Left renal pelvis (tissue), 4 donors: ENCODE data around the gene UAP1L1. TPM values are rescaled to one million over a fixed set of nuclear protein-coding genes. Genes with fewer than 3 reads are reported as not detected.

Source experiments
- DNase-seq, 4 donors: peaks; one replicate each; pipeline ENCODE4 v3.0.0-alpha.2; 2013; ENCODE audit warnings: low read depth in 4 of 4, low spot score in 3 of 4
- polyA plus RNA-seq, 4 donors: library from polyadenylated mRNA; unstranded; fragments of 120-200 nt; gene quantifications; one replicate each; pipeline ENCODE4 v1.2.1, GENCODE V29; 2013; ENCODE audit not compliant: insufficient read length in 4 of 4

UAP1L1 gene
- polyA plus RNA-seq, 4 donors = 1.6 to 6.6 (median 4.9) TPM

DNA sequence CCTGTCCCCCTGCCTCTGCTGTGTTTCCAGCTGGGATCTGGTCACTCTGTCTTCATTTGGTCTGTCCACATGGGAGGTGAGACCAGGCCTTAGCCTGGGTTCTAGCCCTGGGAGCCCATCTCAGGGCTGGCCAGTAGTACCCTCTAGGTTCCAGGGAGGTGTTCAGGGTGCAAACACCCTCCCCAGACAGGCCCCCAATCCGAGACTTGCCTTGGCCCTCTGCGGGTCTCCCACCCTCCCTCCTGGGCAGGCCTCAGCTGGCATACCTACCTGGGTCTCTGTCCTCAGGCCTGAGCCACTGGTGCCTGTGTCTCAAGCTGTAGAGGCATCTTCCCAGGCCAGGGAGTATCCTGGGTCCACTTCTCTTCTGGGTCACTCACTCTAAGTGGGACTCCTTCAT is 6.0 kb upstream of the UAP1L1 start:
- DNase-seq = no peak

DNA sequence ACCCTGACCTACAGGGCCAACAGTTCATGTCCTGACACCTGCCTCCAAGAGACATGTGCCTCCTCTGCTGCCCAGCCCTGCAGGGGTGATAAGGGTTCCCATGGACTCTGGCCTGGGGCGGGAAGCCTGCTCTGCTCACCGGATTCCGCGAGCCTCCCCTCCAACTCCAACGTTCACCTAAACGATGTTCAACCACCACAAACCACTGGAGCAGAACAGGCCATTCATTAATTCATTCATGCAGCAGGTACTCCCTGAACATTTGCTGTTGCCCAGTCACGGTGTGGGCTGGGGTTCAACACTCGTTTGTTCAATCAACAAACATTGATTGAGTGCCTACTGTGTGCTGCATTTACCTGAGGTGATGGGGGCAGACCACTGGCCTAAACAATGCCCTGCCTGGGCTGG is 3.3 kb upstream of the UAP1L1 start:
- DNase-seq = no peak

DNA sequence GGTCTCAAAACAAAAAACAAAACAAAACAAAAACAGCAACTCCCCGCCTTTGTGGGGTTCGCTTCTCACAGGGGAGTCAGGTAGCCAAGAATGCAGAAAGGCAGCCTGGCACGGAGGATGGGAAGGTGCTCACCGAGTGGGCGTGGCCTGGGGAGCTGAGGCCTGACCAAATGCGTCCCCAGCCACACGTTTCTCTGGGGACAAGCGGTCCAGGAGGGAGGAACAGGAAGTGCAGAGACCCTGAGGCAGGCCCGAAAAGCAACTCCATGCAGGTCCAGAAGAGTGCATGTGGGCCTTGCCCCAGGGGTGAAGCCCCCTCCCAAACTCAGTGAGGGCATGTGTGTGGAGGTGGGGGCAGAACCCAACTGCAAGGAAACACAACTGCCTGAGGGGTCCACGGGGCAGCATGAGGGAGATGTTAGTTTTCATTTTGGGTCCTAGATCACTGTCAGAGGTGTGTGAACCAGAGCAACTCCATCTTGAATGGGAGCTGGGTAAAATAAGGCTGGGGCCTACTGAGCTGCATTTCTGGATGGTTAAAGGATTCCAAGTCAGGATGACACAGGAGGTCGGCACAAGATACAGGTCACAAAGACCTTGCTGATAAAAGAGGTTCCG is 2.6 kb upstream of the UAP1L1 start:
- no peak for DNase-seq

GRCh38 chr9:137075275-137075775 is 2.0 kb upstream of the UAP1L1 start:
- no peak for DNase-seq

DNA sequence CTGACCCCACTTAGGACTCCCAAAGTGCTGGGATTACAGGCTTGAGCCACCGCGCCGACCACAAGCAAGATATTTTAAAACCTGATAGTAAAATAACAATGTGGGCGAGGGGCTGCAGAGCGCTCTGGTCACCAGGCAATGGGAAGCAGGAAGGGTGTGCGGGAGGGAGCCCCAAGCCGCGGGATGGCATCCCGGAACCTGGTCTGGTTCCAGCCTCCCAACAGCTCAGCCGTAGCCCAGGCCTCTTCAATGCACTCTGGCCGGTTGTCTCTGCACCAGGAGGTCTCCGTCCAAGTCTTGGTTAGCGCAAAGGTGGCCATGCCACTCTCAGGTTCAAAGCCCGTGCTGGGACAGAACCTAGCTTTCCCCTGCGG is 694 bp upstream of the UAP1L1 start:
- DNase-seq = no peak

- DNase-seq = no peak
Measured at GRCh38 chr9:137077758-137078693, 709 bp downstream of the UAP1L1 start.

GRCh38 chr9:137078701-137079400 is 1.5 kb downstream of the UAP1L1 start:
- DNase-seq = no peak

GRCh38 chr9:137079401-137079787 is 2.1 kb downstream of the UAP1L1 start:
- DNase-seq = no peak

GRCh38 chr9:137080260-137081122 is 3.2 kb downstream of the UAP1L1 start:
- no peak for DNase-seq

- no peak for DNase-seq
Measured at GRCh38 chr9:137082222-137082924, 5.1 kb downstream of the UAP1L1 start.

DNA sequence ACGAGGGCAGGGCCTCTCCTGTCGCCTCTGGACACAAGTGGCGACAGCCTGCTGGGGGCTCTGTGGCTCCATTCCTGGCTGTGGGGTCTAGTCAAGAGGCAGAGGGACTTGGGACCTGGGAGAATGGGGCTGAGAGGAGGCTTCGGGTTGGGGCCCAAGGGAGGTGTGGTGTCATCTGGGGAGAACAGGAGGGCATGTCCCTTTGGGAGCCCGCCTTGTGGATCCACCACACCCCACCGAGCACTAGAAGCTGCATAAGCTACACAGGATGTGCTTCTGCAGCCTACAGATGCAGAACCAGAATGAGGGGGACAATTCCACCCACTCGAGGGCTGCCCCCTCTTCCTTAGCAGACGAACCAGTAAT is 5.6 kb downstream of the UAP1L1 start:
- no peak for DNase-seq

DNA sequence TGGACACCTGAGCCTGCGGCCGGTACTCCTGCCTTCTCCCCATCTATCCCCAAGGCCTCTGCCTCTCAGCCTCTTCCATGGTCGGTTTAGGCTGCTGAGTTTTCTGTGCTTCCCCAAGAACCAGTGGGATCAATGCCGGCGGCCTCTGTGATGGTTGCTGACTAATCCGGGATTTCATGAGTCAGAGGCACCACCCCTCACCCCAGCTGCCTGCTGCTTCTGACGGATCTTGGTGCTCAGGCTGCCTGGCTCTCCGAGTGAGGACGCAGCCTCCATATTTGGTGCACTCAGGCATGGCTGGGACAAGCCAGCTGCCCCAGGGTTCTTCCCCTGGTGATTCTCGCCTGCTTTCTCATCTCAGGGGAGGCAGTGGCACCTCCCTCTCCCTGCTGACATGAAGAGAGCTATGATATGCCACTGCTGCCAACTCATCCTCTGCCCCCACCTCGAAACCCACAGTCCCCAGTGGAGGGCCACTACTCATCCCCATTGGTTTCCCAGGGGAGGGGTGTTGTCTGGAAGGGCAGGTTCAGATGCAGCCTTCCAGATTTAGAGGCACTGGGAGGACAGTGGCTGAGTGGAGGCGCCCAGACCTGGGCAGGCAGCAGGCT is 6.2 kb downstream of the UAP1L1 start:
- DNase-seq = no peak

- DNase-seq = no peak
Measured at GRCh38 chr9:137084526-137084925, 7.2 kb downstream of the UAP1L1 start.

- no peak for DNase-seq
Measured at GRCh38 chr9:137085920-137086530, 8.7 kb downstream of the UAP1L1 start.

GRCh38 chr9:137086531-137087408 is 9.5 kb downstream of the UAP1L1 start, which contains the start of gene MAN1B1:
MAN1B1 (plus strand) TSS chr9:137086985; CDS start chr9:137087000, 15 bp downstream.
- DNase-seq = peak; percentile 94 to 97 (median 95)

DNA sequence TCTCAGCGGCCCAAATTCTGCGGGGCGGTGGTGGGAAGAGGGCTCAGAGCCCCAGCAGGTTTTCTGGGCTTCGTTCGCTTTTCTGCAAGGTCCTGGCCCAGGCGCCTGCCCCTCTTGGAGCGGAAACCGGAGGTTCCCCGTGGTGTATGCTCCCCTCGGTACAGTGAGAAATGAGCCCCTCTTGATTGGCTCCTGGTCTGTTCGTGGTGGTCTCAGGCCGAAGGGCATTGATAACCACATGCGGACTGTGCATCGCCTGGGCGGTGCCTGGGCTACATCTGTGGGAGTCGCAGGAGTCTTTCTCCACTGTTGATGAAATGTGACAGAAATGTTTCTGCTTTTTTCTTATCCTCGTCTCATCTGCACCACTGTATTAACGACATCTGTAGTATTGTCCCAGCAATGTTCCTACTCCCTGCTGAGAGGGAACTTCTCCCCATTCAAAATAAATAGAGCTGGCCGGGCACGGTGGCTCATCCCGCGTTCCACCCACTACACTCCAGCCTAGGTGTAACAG is 10.2 kb downstream of the UAP1L1 start:
- no peak for DNase-seq

DNA sequence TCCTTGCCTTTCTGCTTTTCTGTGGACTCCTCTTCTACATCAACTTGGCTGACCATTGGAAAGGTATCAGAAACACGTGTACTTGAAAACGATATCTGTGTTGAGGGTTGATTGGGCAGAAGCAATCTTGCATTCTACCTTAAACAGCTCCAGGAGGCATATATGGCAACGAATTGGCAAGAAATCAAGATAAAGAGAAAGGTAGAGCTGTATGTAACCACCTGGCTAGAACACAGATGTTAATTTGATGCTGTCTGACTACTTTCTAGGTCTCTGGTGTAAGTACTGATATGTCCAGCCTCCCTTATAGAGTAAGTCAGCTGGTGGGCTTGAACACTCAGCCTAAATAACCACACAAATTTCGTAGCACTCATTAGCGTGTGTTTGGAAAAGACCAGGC is 10.8 kb downstream of the UAP1L1 start:
- no peak for DNase-seq
